ENCODE results near the gene GAMT.

Gene GAMT

GRCh38 chr19:1350867-1351266 lies 50.5 kb downstream of the GAMT start:
- H3K4me1 ChIP-seq (ENCODE audit: control insufficient read depth, insufficient read depth, low read length), result peaks cover 21% of the 10 kb centered on the region
- no peaks in the 10 kb centered on the region for H3K27me3 ChIP-seq (ENCODE audit: control insufficient read depth in 1 of 2, insufficient read depth in 2 of 2, low read length in 2 of 2)
- peak overlapping the region in 1 of 2 donors; percentile 44 for H3K9ac ChIP-seq (ENCODE audit: low read length in 2 of 2)
- H3K4me3 ChIP-seq (ENCODE audit: low read length in 2 of 2), result no peak overlapping the region
- no peak overlapping the region for H3K27ac ChIP-seq (ENCODE audit: low read length)
- H3K36me3 ChIP-seq (ENCODE audit: control insufficient read depth in 2 of 2, insufficient read depth in 2 of 2, low read length in 2 of 2), result no peaks in the 10 kb centered on the region
- H3K9me3 ChIP-seq (ENCODE audit: control insufficient read depth in 2 of 2, low read length in 2 of 2), result no peaks in the 10 kb centered on the region

- no peaks in the 10 kb centered on the region for H3K27me3 ChIP-seq (ENCODE audit: control insufficient read depth in 1 of 2, insufficient read depth in 2 of 2, low read length in 2 of 2)
- H3K4me1 ChIP-seq (ENCODE audit: control insufficient read depth, insufficient read depth, low read length), result peaks cover 10% of the 10 kb centered on the region
- H3K36me3 ChIP-seq (ENCODE audit: control insufficient read depth in 2 of 2, insufficient read depth in 2 of 2, low read length in 2 of 2), result no peaks in the 10 kb centered on the region
- no peak overlapping the region for H3K9ac ChIP-seq (ENCODE audit: low read length in 2 of 2)
- H3K27ac ChIP-seq (ENCODE audit: low read length), result no peak overlapping the region
- H3K4me3 ChIP-seq (ENCODE audit: low read length in 2 of 2), result no peak overlapping the region
- no peaks in the 10 kb centered on the region for H3K9me3 ChIP-seq (ENCODE audit: control insufficient read depth in 2 of 2, low read length in 2 of 2)
These were observed 52.1 kb downstream of the GAMT start for GRCh38 chr19:1349211-1349610.
